Stimulated activated CD8-positive, alpha-beta memory T cell treated with anti-CD3 and anti-CD28 coated beads, Interleukin-15, amount 100 ng/mL, for 24 hours (primary cell): Measurements from ENCODE around the gene TMEM52.

Experiments
- DNase-seq: peaks from one replicate; pipeline ENCODE4 v3.0.0-alpha.2; 2020; ENCODE audit warnings: low read depth

Gene TMEM52

GRCh38 chr1:1872329-1872994 is 46.6 kb downstream of the TMEM52 start:
- DNase-seq = no peak

- DNase-seq = no peak
Observed at GRCh38 chr1:1869469-1869868, 49.6 kb downstream of the TMEM52 start.
